ENCODE measurements around the gene NOTO.

The NOTO gene

GRCh38 chr2:73254343-73255006 is 52.1 kb downstream of the NOTO start:
- no peak for TF ChIP-seq ZNF274 (IDR thresholded peaks at IDR 0.05; ENCODE audit: low read depth, low read length)
- H3K4me3 ChIP-seq (ENCODE audit: low read length), result no peak overlapping the region

GRCh38 chr2:73255007-73255644 is 52.8 kb downstream of the NOTO start:
- H3K4me3 ChIP-seq (ENCODE audit: low read length), result no peak overlapping the region
- no peak for TF ChIP-seq ZNF274 (IDR thresholded peaks at IDR 0.05; ENCODE audit: low read depth, low read length)

GRCh38 chr2:73255907-73256617 is 53.7 kb downstream of the NOTO start:
- H3K4me3 ChIP-seq (ENCODE audit: low read length), result no peak overlapping the region
- TF ChIP-seq ZNF274 (IDR thresholded peaks at IDR 0.05; ENCODE audit: low read depth, low read length), result no peak

- TF ChIP-seq ZNF274 (IDR thresholded peaks at IDR 0.05; ENCODE audit: low read depth, low read length), result no peak
- no peak overlapping the region for H3K4me3 ChIP-seq (ENCODE audit: low read length)
These were observed 54.2 kb downstream of the NOTO start for GRCh38 chr2:73256618-73256922.

GRCh38 chr2:73257021-73257420 is 54.6 kb downstream of the NOTO start:
- H3K4me3 ChIP-seq (ENCODE audit: low read length), result no peak overlapping the region
- TF ChIP-seq ZNF274 (IDR thresholded peaks at IDR 0.05; ENCODE audit: low read depth, low read length), result no peak

- no peak for TF ChIP-seq ZNF274 (IDR thresholded peaks at IDR 0.05; ENCODE audit: low read depth, low read length)
- H3K4me3 ChIP-seq (ENCODE audit: low read length), result no peak overlapping the region
These were observed 55.2 kb downstream of the NOTO start for GRCh38 chr2:73257425-73258125.

- H3K4me3 ChIP-seq (ENCODE audit: low read length), result no peak overlapping the region
- no peak for TF ChIP-seq ZNF274 (IDR thresholded peaks at IDR 0.05; ENCODE audit: low read depth, low read length)
These were observed 56.0 kb downstream of the NOTO start for GRCh38 chr2:73258186-73258912.

GRCh38 chr2:73258913-73259215 is 56.5 kb downstream of the NOTO start:
- no peak for TF ChIP-seq ZNF274 (IDR thresholded peaks at IDR 0.05; ENCODE audit: low read depth, low read length)
- H3K4me3 ChIP-seq (ENCODE audit: low read length), result no peak overlapping the region

GRCh38 chr2:73259276-73259675 is 56.9 kb downstream of the NOTO start:
- no peak overlapping the region for H3K4me3 ChIP-seq (ENCODE audit: low read length)
- no peak for TF ChIP-seq ZNF274 (IDR thresholded peaks at IDR 0.05; ENCODE audit: low read depth, low read length)

GRCh38 chr2:73259704-73260337 is 57.4 kb downstream of the NOTO start:
- no peak overlapping the region for H3K4me3 ChIP-seq (ENCODE audit: low read length)

GRCh38 chr2:73260338-73260984 is 58.1 kb downstream of the NOTO start:
- H3K4me3 ChIP-seq (ENCODE audit: low read length), result no peak overlapping the region
- no peak for TF ChIP-seq ZNF274 (IDR thresholded peaks at IDR 0.05; ENCODE audit: low read depth, low read length)

More at GRCh38 chr2:73259704-73260337, 57.4 kb downstream of the NOTO start:
- no peak for TF ChIP-seq ZNF274 (IDR thresholded peaks at IDR 0.05; ENCODE audit: low read depth, low read length)

Measured in GM08714 (cell line).